Epithelial cell of esophagus (primary cell): ENCODE measurements around the gene DCD.

Source experiments
- DNase-seq: peaks from one replicate; pipeline ENCODE4 v3.0.0; 2010; ENCODE audit warnings: low read depth
- H3K4me3 ChIP-seq: 2 replicates; pipeline ENCODE4 v1.5.1; 2011; ENCODE audit warnings: mild to moderate bottlenecking, low read length, control low read depth
- CTCF ChIP-seq: IDR thresholded peaks from 2 replicates; pipeline ENCODE4 v1.5.1; 2011; ENCODE audit warnings: low read depth, mild to moderate bottlenecking, low read length, control low read depth, inconsistent platforms; ENCODE audit not compliant: insufficient read depth; ENCODE audit errors: missing control alignments

Gene DCD

GRCh38 chr12:54663603-54664002 is 15.4 kb upstream of the DCD start:
- no peak overlapping the region for H3K4me3 ChIP-seq
- no peak for DNase-seq
- TF ChIP-seq CTCF: no peak

- H3K4me3 ChIP-seq: no peak overlapping the region
- DNase-seq: no peak
- TF ChIP-seq CTCF: no peak
Measured at GRCh38 chr12:54662026-54662425, 13.9 kb upstream of the DCD start.

GRCh38 chr12:54661048-54661447 is 12.9 kb upstream of the DCD start:
- no peak overlapping the region for H3K4me3 ChIP-seq
- TF ChIP-seq CTCF: no peak
- no peak for DNase-seq

- no peak for DNase-seq
- no peak for TF ChIP-seq CTCF
- no peak overlapping the region for H3K4me3 ChIP-seq
Measured at GRCh38 chr12:54660320-54660962, 12.3 kb upstream of the DCD start.

GRCh38 chr12:54658306-54659264 is 10.4 kb upstream of the DCD start:
- no peak overlapping the region for H3K4me3 ChIP-seq
- peak; percentile 40 for TF ChIP-seq CTCF
- peak; percentile 43 for DNase-seq

- TF ChIP-seq CTCF: no peak
- DNase-seq: no peak
Measured at GRCh38 chr12:54657105-54657607, 9.0 kb upstream of the DCD start.

GRCh38 chr12:54654926-54655325 is 6.8 kb upstream of the DCD start:
- TF ChIP-seq CTCF: no peak
- no peak for DNase-seq
- no peak overlapping the region for H3K4me3 ChIP-seq

More at GRCh38 chr12:54657105-54657607, 9.0 kb upstream of the DCD start:
- no peak overlapping the region for H3K4me3 ChIP-seq
